ENCODE measurements around the gene JAZF1. TPM values are rescaled to one million over a fixed set of nuclear protein-coding genes. Genes with fewer than 3 reads are reported as not detected.

JAZF1 gene
- total RNA-seq, 1 experiment from 2014 or later, result 3.4 TPM

- POLR2A ChIA-PET, result no interaction called here
- no peaks in the 10 kb centered on the region for H4K20me1 ChIP-seq (ENCODE audit: insufficient read depth)
- intact Hi-C loops (cut with micrococcal nuclease), result no loop called here
- H3K27ac ChIP-seq (ENCODE audit: low read depth, low read length), result no peak overlapping the region
- no peaks in the 10 kb centered on the region for H3K27me3 ChIP-seq (ENCODE audit: insufficient read depth, low read length)
- H3K9me2 ChIP-seq (ENCODE audit: insufficient read depth), result no peaks in the 10 kb centered on the region
- no peak overlapping the region for H3K4me3 ChIP-seq (replicated peaks in 1 of 2; ENCODE audit: low read depth in 1 of 2, low read length in 2 of 2)
- no peaks in the 10 kb centered on the region for H3K79me2 ChIP-seq (ENCODE audit: insufficient read depth, low read length)
- DNase-seq (ENCODE audit: low read depth, low spot score) (no peak), ATAC-seq (no peak)
- no TSS peak for BruUV-seq (replicated peaks)
- no peak overlapping the region for H3K4me2 ChIP-seq (ENCODE audit: low read length)
- RAD21 ChIA-PET (ENCODE audit: low non-redundant PET in 1 of 2, low total read pairs in 2 of 2, uncharacterized antibody in 2 of 2, unreplicated experiment in 2 of 2), result no interaction called here
- no peak overlapping the region for H3K9ac ChIP-seq (ENCODE audit: low read length)
- TF ChIP-seq ELF1 (IDR thresholded peaks at IDR 0.05; ENCODE audit: borderline replicate concordance, low read depth) (no peak), EZH2 (IDR thresholded peaks at IDR 0.05) (no peak), FOSL1 (IDR thresholded peaks at IDR 0.05; ENCODE audit: low read depth) (no peak), ZFX (IDR thresholded peaks at IDR 0.05) (no peak), TCF7L2 (IDR thresholded peaks at IDR 0.05; ENCODE audit: borderline replicate concordance, extremely low read depth, insufficient read depth, insufficient read length) (no peak), CTCF (IDR thresholded peaks at IDR 0.05 in 2 of 3, conservative IDR thresholded peaks at IDR 0.05 in 1 of 3; ENCODE audit: borderline replicate concordance in 1 of 3, insufficient read depth in 1 of 3, low read depth in 2 of 3, low read length in 2 of 3) (no peak), EGR1 (IDR thresholded peaks at IDR 0.05; ENCODE audit: low read depth) (no peak), RAD21 (IDR thresholded peaks at IDR 0.05; ENCODE audit: low read depth) (no peak), CEBPB (IDR thresholded peaks at IDR 0.05; ENCODE audit: low read depth) (no peak), CBX3 (IDR thresholded peaks at IDR 0.05; ENCODE audit: low read depth) (no peak), POLR2A (IDR thresholded peaks at IDR 0.05; ENCODE audit: borderline replicate concordance, extremely low read depth, insufficient read depth, insufficient read length) (no peak), ZNF274 (IDR thresholded peaks at IDR 0.05; ENCODE audit: low read depth, low read length) (no peak), EZH2phosphoT487 (IDR thresholded peaks at IDR 0.05; ENCODE audit: borderline replicate concordance) (no peak), ZBTB33 (IDR thresholded peaks at IDR 0.05; ENCODE audit: extremely low read depth, insufficient replicate concordance, low read length) (no peak), JUND (IDR thresholded peaks at IDR 0.05) (no peak), REST (IDR thresholded peaks at IDR 0.05; ENCODE audit: low read depth) (no peak), YY1 (IDR thresholded peaks at IDR 0.05; ENCODE audit: extremely low read depth, insufficient replicate concordance, low read depth, low read length) (no peak)
- TF ChIP-seq, protein P1, sequence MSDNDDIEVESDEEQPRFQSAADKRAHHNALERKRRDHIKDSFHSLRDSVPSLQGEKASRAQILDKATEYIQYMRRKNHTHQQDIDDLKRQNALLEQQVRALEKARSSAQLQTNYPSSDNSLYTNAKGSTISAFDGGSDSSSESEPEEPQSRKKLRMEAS (IDR thresholded peaks at IDR 0.05), result no peak
- TF ChIP-seq, protein P2, sequence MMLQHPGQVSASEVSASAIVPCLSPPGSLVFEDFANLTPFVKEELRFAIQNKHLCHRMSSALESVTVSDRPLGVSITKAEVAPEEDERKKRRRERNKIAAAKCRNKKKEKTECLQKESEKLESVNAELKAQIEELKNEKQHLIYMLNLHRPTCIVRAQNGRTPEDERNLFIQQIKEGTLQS (IDR thresholded peaks at IDR 0.05), result no peak
- CTCF ChIA-PET, result no interaction called here
- H2AFZ ChIP-seq (ENCODE audit: low read depth, low read length, poor library complexity, severe bottlenecking), result no peak overlapping the region
- H3K9me3 ChIP-seq (ENCODE audit: control insufficient read depth in 1 of 2, insufficient read depth in 1 of 2, low read depth in 1 of 2, low read length in 2 of 2), result no peaks in the 10 kb centered on the region
- peaks cover 0 to 8% of the 10 kb centered on the region in 2 experiments; a peak in 2 of 4 replicates for H3K4me1 ChIP-seq (ENCODE audit: control insufficient read depth in 1 of 2, insufficient read depth in 2 of 2, low read length in 2 of 2)
- H3K36me3 ChIP-seq (ENCODE audit: control insufficient read depth in 1 of 2, insufficient read depth in 2 of 2, low read length in 2 of 2), result no peaks in the 10 kb centered on the region
These were observed 230.5 kb downstream of the JAZF1 start for GRCh38 chr7:27950123-27950522.
